ENCODE measurements around the gene GDPGP1.
A peak's percentile ranks its signal among the peaks of the same experiment; 100 is the strongest.

Gene GDPGP1

GRCh38 chr15:90205050-90205848 is 28.8 kb upstream of the GDPGP1 start:
- TF ChIP-seq POLR2AphosphoS5 (IDR thresholded peaks at IDR 0.05; ENCODE audit: low read depth, low read length) (no peak), POLR2A (IDR thresholded peaks at IDR 0.05; ENCODE audit: low read depth, low read length) (no peak), TAF1 (IDR thresholded peaks at IDR 0.05; ENCODE audit: low read depth, low read length) (no peak), SPI1 (IDR thresholded peaks at IDR 0.05; ENCODE audit: low read depth, low read length) (no peak), POU2F2 (IDR thresholded peaks at IDR 0.05; ENCODE audit: low read depth, low read length) (no peak), PAX5 (IDR thresholded peaks at IDR 0.05; ENCODE audit: insufficient read depth, low read length, severe bottlenecking) (no peak)
- FAIRE-seq = no peak
- DNase-seq (ENCODE audit: insufficient read length, low spot score) = no peak

GRCh38 chr15:90205886-90206285 is 28.1 kb upstream of the GDPGP1 start:
- TF ChIP-seq TAF1 (IDR thresholded peaks at IDR 0.05; ENCODE audit: low read depth, low read length) (no peak), POLR2AphosphoS5 (IDR thresholded peaks at IDR 0.05; ENCODE audit: low read depth, low read length) (no peak), PAX5 (IDR thresholded peaks at IDR 0.05; ENCODE audit: insufficient read depth, low read length, severe bottlenecking) (no peak), POU2F2 (IDR thresholded peaks at IDR 0.05; ENCODE audit: low read depth, low read length) (no peak)
- DNase-seq (ENCODE audit: insufficient read length, low spot score) (no peak), FAIRE-seq (no peak)

- TF ChIP-seq PAX5 (IDR thresholded peaks at IDR 0.05; ENCODE audit: insufficient read depth, low read length, severe bottlenecking) (no peak), POLR2A (IDR thresholded peaks at IDR 0.05; ENCODE audit: low read depth, low read length) (no peak), POU2F2 (IDR thresholded peaks at IDR 0.05; ENCODE audit: low read depth, low read length) (no peak), POLR2AphosphoS5 (IDR thresholded peaks at IDR 0.05; ENCODE audit: low read depth, low read length) (no peak), SPI1 (IDR thresholded peaks at IDR 0.05; ENCODE audit: low read depth, low read length) (no peak), TAF1 (IDR thresholded peaks at IDR 0.05; ENCODE audit: low read depth, low read length) (no peak)
- FAIRE-seq (no peak), DNase-seq (ENCODE audit: insufficient read length, low spot score) (no peak)
Measured at GRCh38 chr15:90207252-90207651, 26.8 kb upstream of the GDPGP1 start.

GRCh38 chr15:90208356-90208755 is 25.7 kb upstream of the GDPGP1 start:
- no peak for FAIRE-seq
- TF ChIP-seq SPI1 (IDR thresholded peaks at IDR 0.05; ENCODE audit: low read depth, low read length) = no peak
- no peak for TF ChIP-seq POLR2AphosphoS5 (IDR thresholded peaks at IDR 0.05; ENCODE audit: low read depth, low read length)
- no peak for TF ChIP-seq PAX5 (IDR thresholded peaks at IDR 0.05; ENCODE audit: insufficient read depth, low read length, severe bottlenecking)
- TF ChIP-seq TAF1 (IDR thresholded peaks at IDR 0.05; ENCODE audit: low read depth, low read length) = no peak
- no peak for TF ChIP-seq POU2F2 (IDR thresholded peaks at IDR 0.05; ENCODE audit: low read depth, low read length)
- no peak for TF ChIP-seq POLR2A (IDR thresholded peaks at IDR 0.05; ENCODE audit: low read depth, low read length)
- DNase-seq (ENCODE audit: insufficient read length, low spot score) = no peak

- no peak for DNase-seq (ENCODE audit: insufficient read length, low spot score)
- peak; percentile 57 for FAIRE-seq
Measured at GRCh38 chr15:90209591-90209990, 24.4 kb upstream of the GDPGP1 start.

GRCh38 chr15:90210593-90210992 is 23.4 kb upstream of the GDPGP1 start:
- no peak for DNase-seq (ENCODE audit: insufficient read length, low spot score)
- no peak for FAIRE-seq
- TF ChIP-seq TAF1 (IDR thresholded peaks at IDR 0.05; ENCODE audit: low read depth, low read length) (no peak), POU2F2 (IDR thresholded peaks at IDR 0.05; ENCODE audit: low read depth, low read length) (no peak), POLR2A (IDR thresholded peaks at IDR 0.05; ENCODE audit: low read depth, low read length) (no peak), POLR2AphosphoS5 (IDR thresholded peaks at IDR 0.05; ENCODE audit: low read depth, low read length) (no peak), PAX5 (IDR thresholded peaks at IDR 0.05; ENCODE audit: insufficient read depth, low read length, severe bottlenecking) (no peak)

More at GRCh38 chr15:90209591-90209990, 24.4 kb upstream of the GDPGP1 start:
- TF ChIP-seq TAF1 (IDR thresholded peaks at IDR 0.05; ENCODE audit: low read depth, low read length) (no peak), SPI1 (IDR thresholded peaks at IDR 0.05; ENCODE audit: low read depth, low read length) (peak; percentile 40; the same call in 1 of the 2 replicates)

GRCh38 chr15:90211009-90211408 is 23.0 kb upstream of the GDPGP1 start:
- FAIRE-seq = no peak
- DNase-seq (ENCODE audit: insufficient read length, low spot score) = no peak
- TF ChIP-seq TAF1 (IDR thresholded peaks at IDR 0.05; ENCODE audit: low read depth, low read length) (no peak), POLR2AphosphoS5 (IDR thresholded peaks at IDR 0.05; ENCODE audit: low read depth, low read length) (no peak), PAX5 (IDR thresholded peaks at IDR 0.05; ENCODE audit: insufficient read depth, low read length, severe bottlenecking) (no peak), POU2F2 (IDR thresholded peaks at IDR 0.05; ENCODE audit: low read depth, low read length) (no peak), SPI1 (IDR thresholded peaks at IDR 0.05; ENCODE audit: low read depth, low read length) (no peak)

GRCh38 chr15:90211440-90212143 is 22.4 kb upstream of the GDPGP1 start:
- TF ChIP-seq PAX5 (IDR thresholded peaks at IDR 0.05; ENCODE audit: insufficient read depth, low read length, severe bottlenecking) (no peak), POLR2AphosphoS5 (IDR thresholded peaks at IDR 0.05; ENCODE audit: low read depth, low read length) (no peak), POLR2A (IDR thresholded peaks at IDR 0.05; ENCODE audit: low read depth, low read length) (no peak), POU2F2 (IDR thresholded peaks at IDR 0.05; ENCODE audit: low read depth, low read length) (no peak), SPI1 (IDR thresholded peaks at IDR 0.05; ENCODE audit: low read depth, low read length) (no peak), TAF1 (IDR thresholded peaks at IDR 0.05; ENCODE audit: low read depth, low read length) (no peak)
- FAIRE-seq = no peak
- no peak for DNase-seq (ENCODE audit: insufficient read length, low spot score)

- DNase-seq (ENCODE audit: insufficient read length, low spot score) (no peak), FAIRE-seq (no peak)
- TF ChIP-seq SPI1 (IDR thresholded peaks at IDR 0.05; ENCODE audit: low read depth, low read length) (no peak), POU2F2 (IDR thresholded peaks at IDR 0.05; ENCODE audit: low read depth, low read length) (no peak), PAX5 (IDR thresholded peaks at IDR 0.05; ENCODE audit: insufficient read depth, low read length, severe bottlenecking) (no peak), POLR2AphosphoS5 (IDR thresholded peaks at IDR 0.05; ENCODE audit: low read depth, low read length) (no peak), TAF1 (IDR thresholded peaks at IDR 0.05; ENCODE audit: low read depth, low read length) (no peak), POLR2A (IDR thresholded peaks at IDR 0.05; ENCODE audit: low read depth, low read length) (no peak)
Measured at GRCh38 chr15:90212221-90213098, 21.5 kb upstream of the GDPGP1 start.
